Upper lobe of left lung (tissue), 6 donors: ENCODE results near the gene FXYD5. TPM values are rescaled to one million over a fixed set of nuclear protein-coding genes. Genes with fewer than 3 reads are reported as not detected.

Experiments used
- ATAC-seq, 2 donors: fragments of 200-7000 bp; cut with Tn5 transposase; one replicate each; pipeline ENCODE4 v1.9.1; 2022; ENCODE audit warnings: mild to moderate bottlenecking in 2 of 2, moderate library complexity in 2 of 2; ENCODE audit not compliant: low FRiP score in 2 of 2
- DNase-seq, 2 donors: peaks; one replicate each; pipeline ENCODE4 v3.0.0-alpha.2; 2019 to 2020
- H3K27ac ChIP-seq, 4 donors: fragments of 200-600 bp; sonication (generic); one replicate each; pipeline ENCODE4 v1.5.1; 2016 to 2019
- H3K27me3 ChIP-seq, 4 donors: fragments of 200-600 bp; sonication (generic); one replicate each; pipeline ENCODE4 v1.5.1; 2017 to 2019
- H3K36me3 ChIP-seq, 4 donors: fragments of 200-600 bp; sonication (generic); one replicate each; pipeline ENCODE4 v1.5.1; 2016 to 2019
- H3K4me1 ChIP-seq, 4 donors: fragments of 200-600 bp; sonication (generic); one replicate each; pipeline ENCODE4 v1.5.1; 2018 to 2019
- H3K4me3 ChIP-seq, 4 donors: fragments of 200-600 bp; sonication (generic); one replicate each; pipeline ENCODE4 v1.5.1; 2017 to 2019; ENCODE audit warnings: mild to moderate bottlenecking in 2 of 4, moderate library complexity in 1 of 4
- H3K9me3 ChIP-seq, 4 donors: fragments of 200-600 bp; sonication (generic); one replicate each; pipeline ENCODE4 v1.5.1; 2018 to 2019
- CTCF ChIP-seq, 6 experiments: fragments of 450-650 bp in 4 of 6; fragments of 200-600 bp in 2 of 6; sonication (generic) in 2 of 6; IDR thresholded peaks; one replicate each; pipeline ENCODE4 v1.5.1; 2016 to 2019; ENCODE audit warnings: antibody characterized with exemption in 6 of 6
- EP300 ChIP-seq, 4 donors: sonication (generic); formaldehyde crosslinking; IDR thresholded peaks; one replicate each; pipeline ENCODE4 v1.5.1; 2017; ENCODE audit warnings: antibody characterized with exemption in 4 of 4, control low read depth in 2 of 4
- POLR2A ChIP-seq, 4 donors: fragments of 450-650 bp; IDR thresholded peaks; one replicate each; pipeline ENCODE4 v1.5.1; 2016 to 2017; ENCODE audit warnings: antibody characterized with exemption in 4 of 4, mild to moderate bottlenecking in 2 of 4
- POLR2AphosphoS5 ChIP-seq, 2 donors: sonication (generic); formaldehyde crosslinking; IDR thresholded peaks; one replicate each; pipeline ENCODE4 v1.5.1; 2017; ENCODE audit warnings: antibody characterized with exemption in 2 of 2
- WGBS, 2 donors: methylation state at CpG; one replicate each; pipeline ENCODE4 v1.1.5; 2017 to 2018; 5-methylcytosine and 5-hydroxymethylcytosine counted together
- total RNA-seq, 6 donors: library from RNA; depleted of rRNA in 4 of 6; stranded (reverse); fragments of >200 nt in 4 of 6; gene quantifications; one replicate each; pipeline versions ENCODE4 v1.1.0 to v1.2.1, GENCODE V29; 2016 to 2021
- donor health status: DM: no; HTN: no; CAD: no; lungs with moderate emphysema.
- donor health status: DM: no; HTN: yes; CAD: no; lungs with severe emphysema.

The FXYD5 gene
- total RNA-seq, 6 donors from 2014 or later: 40.4 to 153 (median 91.8) TPM

- 8 to 23% methylated on average over 20 to 41 of the region's 42 CpGs for WGBS, 2 donors
- Histone ChIP-seq H3K4me3 (peak overlapping the region in 3 of 4 donors; percentile 47 to 54 (median 52)), H3K9me3 (no peaks in the 10 kb centered on the region), H3K4me1 (peaks cover 19 to 41% (median 33%) of the 10 kb centered on the region in 4 donors), H3K36me3 (peaks cover 0 to 4% (median 0%) of the 10 kb centered on the region in 4 donors), H3K27me3 (no peaks in the 10 kb centered on the region), H3K27ac (peak overlapping the region; percentile 66 to 90 (median 82))
- DNase-seq (peak; percentile 92 to 97), ATAC-seq (peak; percentile 88 to 92)
- peak; percentile 74 to 90 for TF ChIP-seq POLR2AphosphoS5 (IDR thresholded peaks at IDR 0.05)
- peak in 1 of 6 experiments; percentile 4 for TF ChIP-seq CTCF (IDR thresholded peaks at IDR 0.05)
- TF ChIP-seq POLR2A (IDR thresholded peaks at IDR 0.05): peak in 3 of 4 donors; percentile 37 to 88 (median 61)
- TF ChIP-seq EP300 (IDR thresholded peaks at IDR 0.05): no peak
Observed at GRCh38 chr19:35124098-35125060, 30.2 kb upstream of the FXYD5 start.

GRCh38 chr19:35125270-35125717, 29.2 kb upstream of the FXYD5 start:
- Histone ChIP-seq H3K36me3 (peaks cover 0 to 4% (median 0%) of the 10 kb centered on the region in 4 donors), H3K27me3 (no peaks in the 10 kb centered on the region), H3K27ac (peak overlapping the region in 3 of 4 donors; percentile 78 to 90 (median 85)), H3K4me1 (peaks cover 17 to 32% (median 29%) of the 10 kb centered on the region in 4 donors), H3K9me3 (no peaks in the 10 kb centered on the region), H3K4me3 (no peak overlapping the region)
- 81 to 93% methylated on average over 14 to 18 of the region's 19 CpGs for WGBS, 2 donors
- TF ChIP-seq POLR2A (IDR thresholded peaks at IDR 0.05) (no peak), POLR2AphosphoS5 (IDR thresholded peaks at IDR 0.05) (no peak), CTCF (IDR thresholded peaks at IDR 0.05) (no peak), EP300 (IDR thresholded peaks at IDR 0.05) (no peak)
- ATAC-seq (no peak), DNase-seq (peak in 1 of 2 donors; percentile 74)

- ATAC-seq (no peak), DNase-seq (no peak)
Observed at GRCh38 chr19:35125749-35126623, 28.5 kb upstream of the FXYD5 start.

More at GRCh38 chr19:35125749-35126623, 28.5 kb upstream of the FXYD5 start:
- Histone ChIP-seq H3K4me3 (no peak overlapping the region), H3K4me1 (peaks cover 17 to 29% (median 24%) of the 10 kb centered on the region in 4 donors), H3K27ac (peak overlapping the region in 3 of 4 donors; percentile 16 to 85 (median 78)), H3K9me3 (no peaks in the 10 kb centered on the region), H3K36me3 (peaks cover 0 to 4% (median 0%) of the 10 kb centered on the region in 4 donors), H3K27me3 (no peaks in the 10 kb centered on the region)
- 90 to 92% methylated on average over 7 to 35 of the region's 35 CpGs for WGBS, 2 donors
- no peak for TF ChIP-seq POLR2A (IDR thresholded peaks at IDR 0.05)
- TF ChIP-seq POLR2AphosphoS5 (IDR thresholded peaks at IDR 0.05): no peak
- TF ChIP-seq EP300 (IDR thresholded peaks at IDR 0.05): no peak
- no peak for TF ChIP-seq CTCF (IDR thresholded peaks at IDR 0.05)
